SK-N-SH treated with all-trans-retinoic acid at 6 μM for 48 hours (cell line): ENCODE results near the gene PLEKHA4.

ENCODE experiments used
- ATAC-seq: fragments of 200-7000 bp; cut with Tn5 transposase; 3 replicates; pipeline ENCODE4 v1.9.1; 2020; ENCODE audit warnings: mild to moderate bottlenecking, moderate library complexity
- BACH2 ChIP-seq: fragments of 250-450 bp; sonication (Bioruptor Pico); IDR thresholded peaks from 2 replicates; pipeline ENCODE4 v1.9.0; 2021; ENCODE audit warnings: mild to moderate bottlenecking, borderline replicate concordance
- CSDC2 ChIP-seq: fragments of 250-450 bp; sonication (Bioruptor Pico); IDR thresholded peaks from 2 replicates; pipeline ENCODE4 v1.5.0; 2020; ENCODE audit warnings: mild to moderate bottlenecking, moderate library complexity
- ISL1 ChIP-seq: fragments of 250-450 bp; sonication (Bioruptor Pico); IDR thresholded peaks from 2 replicates; pipeline ENCODE4 v2.1.2; 2022; ENCODE audit warnings: mild to moderate bottlenecking, moderate library complexity
- OSR1 ChIP-seq: fragments of 250-450 bp; sonication (Bioruptor Pico); IDR thresholded peaks from 2 replicates; pipeline ENCODE4 v1.8.0; 2022; ENCODE audit warnings: moderate library complexity, mild to moderate bottlenecking, inconsistent platforms
- PPARA ChIP-seq: fragments of 250-450 bp; sonication (Bioruptor Pico); IDR thresholded peaks from 2 replicates; pipeline ENCODE4 v1.5.0; 2020; ENCODE audit warnings: mild to moderate bottlenecking, borderline replicate concordance
- SNAI2 ChIP-seq: fragments of 250-450 bp; sonication (Bioruptor Pico); IDR thresholded peaks from 2 replicates; pipeline ENCODE4 v1.5.0; 2020; ENCODE audit warnings: mild to moderate bottlenecking, moderate library complexity
- TCF4 ChIP-seq: fragments of 250-450 bp; sonication (Bioruptor Pico); IDR thresholded peaks from 2 replicates; pipeline ENCODE4 v1.8.0; 2021; ENCODE audit warnings: mild to moderate bottlenecking, moderate library complexity, borderline replicate concordance
- TSHZ2 ChIP-seq: fragments of 250-450 bp; sonication (Bioruptor Pico); IDR thresholded peaks from 2 replicates; pipeline ENCODE4 v1.5.0; 2020; ENCODE audit warnings: mild to moderate bottlenecking, moderate library complexity
- ZFP3 ChIP-seq: fragments of 250-450 bp; sonication (Bioruptor Pico); IDR thresholded peaks from 2 replicates; pipeline ENCODE4 v1.5.0; 2020; ENCODE audit warnings: mild to moderate bottlenecking, moderate library complexity
- ZFP30 ChIP-seq: fragments of 450-650 bp; formaldehyde crosslinking; IDR thresholded peaks from 2 replicates; pipeline ENCODE4 v1.5.0; 2022; ENCODE audit warnings: mild to moderate bottlenecking, moderate library complexity
- ZNF565 ChIP-seq: fragments of 450-650 bp; formaldehyde crosslinking; conservative IDR thresholded peaks from 2 replicates; pipeline ENCODE4 v1.5.0; 2020; ENCODE audit warnings: low read depth, mild to moderate bottlenecking, moderate library complexity
- ZNF70 ChIP-seq: fragments of 450-650 bp; formaldehyde crosslinking; IDR thresholded peaks from 2 replicates; pipeline ENCODE4 v1.5.0; 2020; ENCODE audit warnings: mild to moderate bottlenecking, moderate library complexity
- TF ChIP-seq, protein P1 (sequence below): fragments of 250-450 bp; sonication (Bioruptor Pico); IDR thresholded peaks from 2 replicates; pipeline ENCODE4 v1.8.0; 2020; ENCODE audit warnings: mild to moderate bottlenecking, moderate library complexity, borderline replicate concordance
- TF ChIP-seq, protein P2 (sequence below): fragments of 250-450 bp; sonication (Bioruptor Pico); IDR thresholded peaks from 2 replicates; pipeline ENCODE4 v1.5.1; 2020; ENCODE audit warnings: low read depth, mild to moderate bottlenecking, moderate library complexity
- TF ChIP-seq, protein P3 (sequence below): fragments of 250-450 bp; sonication (Bioruptor Pico); IDR thresholded peaks from 2 replicates; pipeline ENCODE4 v1.8.0; 2021; ENCODE audit warnings: low read depth, mild to moderate bottlenecking, moderate library complexity, borderline replicate concordance

PLEKHA4 gene

DNA sequence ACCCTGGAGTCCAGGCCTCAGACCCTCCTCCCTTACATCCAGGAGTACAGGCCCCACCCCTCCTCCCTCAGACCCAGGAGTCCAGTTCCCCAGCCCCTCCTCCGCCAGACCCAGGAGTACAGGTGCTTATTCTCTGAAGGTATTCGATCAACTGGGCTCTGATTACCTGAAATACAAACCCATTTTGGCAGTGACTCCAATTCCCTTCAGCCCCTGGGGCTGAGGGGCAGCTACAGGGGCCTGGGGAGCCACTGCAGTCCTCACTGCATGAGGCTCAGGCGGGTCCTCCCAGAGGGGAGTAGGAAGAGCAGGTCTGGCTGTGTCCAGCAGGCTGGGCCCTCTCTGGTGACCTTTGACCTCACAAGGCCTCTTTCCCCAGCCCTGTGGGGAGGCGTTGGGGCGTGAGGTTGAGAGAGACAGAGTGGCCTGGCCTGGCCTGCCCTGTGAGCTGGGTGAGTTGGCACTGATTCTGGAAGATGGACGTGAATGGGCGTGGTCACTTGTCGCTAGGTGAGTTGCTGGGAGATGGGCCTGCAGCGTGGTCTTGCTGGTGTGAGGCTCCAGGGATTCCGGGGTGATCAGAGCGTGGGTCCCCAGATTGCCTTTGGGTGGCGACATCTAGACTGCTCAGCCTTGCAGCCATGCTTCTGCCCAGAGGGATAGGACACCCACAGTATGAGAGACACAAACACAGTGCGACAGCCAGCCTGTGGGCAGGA lies 60.7 kb downstream of the PLEKHA4 start:
- TF ChIP-seq, protein P1, sequence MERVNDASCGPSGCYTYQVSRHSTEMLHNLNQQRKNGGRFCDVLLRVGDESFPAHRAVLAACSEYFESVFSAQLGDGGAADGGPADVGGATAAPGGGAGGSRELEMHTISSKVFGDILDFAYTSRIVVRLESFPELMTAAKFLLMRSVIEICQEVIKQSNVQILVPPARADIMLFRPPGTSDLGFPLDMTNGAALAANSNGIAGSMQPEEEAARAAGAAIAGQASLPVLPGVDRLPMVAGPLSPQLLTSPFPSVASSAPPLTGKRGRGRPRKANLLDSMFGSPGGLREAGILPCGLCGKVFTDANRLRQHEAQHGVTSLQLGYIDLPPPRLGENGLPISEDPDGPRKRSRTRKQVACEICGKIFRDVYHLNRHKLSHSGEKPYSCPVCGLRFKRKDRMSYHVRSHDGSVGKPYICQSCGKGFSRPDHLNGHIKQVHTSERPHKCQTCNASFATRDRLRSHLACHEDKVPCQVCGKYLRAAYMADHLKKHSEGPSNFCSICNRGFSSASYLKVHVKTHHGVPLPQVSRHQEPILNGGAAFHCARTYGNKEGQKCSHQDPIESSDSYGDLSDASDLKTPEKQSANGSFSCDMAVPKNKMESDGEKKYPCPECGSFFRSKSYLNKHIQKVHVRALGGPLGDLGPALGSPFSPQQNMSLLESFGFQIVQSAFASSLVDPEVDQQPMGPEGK (CRISPR knock-in tag) = no peak
- TF ChIP-seq ZFP3 (CRISPR knock-in tag) (no peak), ISL1 (no peak), ZFP30 (no peak), OSR1 (CRISPR knock-in tag) (no peak), TSHZ2 (no peak), TCF4 (CRISPR knock-in tag) (no peak), ZNF565 (CRISPR knock-in tag) (no peak), SNAI2 (CRISPR knock-in tag) (no peak), ZNF70 (CRISPR knock-in tag) (no peak)
- TF ChIP-seq, protein P2, sequence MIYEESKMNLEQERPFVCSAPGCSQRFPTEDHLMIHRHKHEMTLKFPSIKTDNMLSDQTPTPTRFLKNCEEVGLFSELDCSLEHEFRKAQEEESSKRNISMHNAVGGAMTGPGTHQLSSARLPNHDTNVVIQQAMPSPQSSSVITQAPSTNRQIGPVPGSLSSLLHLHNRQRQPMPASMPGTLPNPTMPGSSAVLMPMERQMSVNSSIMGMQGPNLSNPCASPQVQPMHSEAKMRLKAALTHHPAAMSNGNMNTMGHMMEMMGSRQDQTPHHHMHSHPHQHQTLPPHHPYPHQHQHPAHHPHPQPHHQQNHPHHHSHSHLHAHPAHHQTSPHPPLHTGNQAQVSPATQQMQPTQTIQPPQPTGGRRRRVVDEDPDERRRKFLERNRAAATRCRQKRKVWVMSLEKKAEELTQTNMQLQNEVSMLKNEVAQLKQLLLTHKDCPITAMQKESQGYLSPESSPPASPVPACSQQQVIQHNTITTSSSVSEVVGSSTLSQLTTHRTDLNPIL = no peak
- TF ChIP-seq, all 23 proteins: peak for 0
- ATAC-seq = no peak

DNA sequence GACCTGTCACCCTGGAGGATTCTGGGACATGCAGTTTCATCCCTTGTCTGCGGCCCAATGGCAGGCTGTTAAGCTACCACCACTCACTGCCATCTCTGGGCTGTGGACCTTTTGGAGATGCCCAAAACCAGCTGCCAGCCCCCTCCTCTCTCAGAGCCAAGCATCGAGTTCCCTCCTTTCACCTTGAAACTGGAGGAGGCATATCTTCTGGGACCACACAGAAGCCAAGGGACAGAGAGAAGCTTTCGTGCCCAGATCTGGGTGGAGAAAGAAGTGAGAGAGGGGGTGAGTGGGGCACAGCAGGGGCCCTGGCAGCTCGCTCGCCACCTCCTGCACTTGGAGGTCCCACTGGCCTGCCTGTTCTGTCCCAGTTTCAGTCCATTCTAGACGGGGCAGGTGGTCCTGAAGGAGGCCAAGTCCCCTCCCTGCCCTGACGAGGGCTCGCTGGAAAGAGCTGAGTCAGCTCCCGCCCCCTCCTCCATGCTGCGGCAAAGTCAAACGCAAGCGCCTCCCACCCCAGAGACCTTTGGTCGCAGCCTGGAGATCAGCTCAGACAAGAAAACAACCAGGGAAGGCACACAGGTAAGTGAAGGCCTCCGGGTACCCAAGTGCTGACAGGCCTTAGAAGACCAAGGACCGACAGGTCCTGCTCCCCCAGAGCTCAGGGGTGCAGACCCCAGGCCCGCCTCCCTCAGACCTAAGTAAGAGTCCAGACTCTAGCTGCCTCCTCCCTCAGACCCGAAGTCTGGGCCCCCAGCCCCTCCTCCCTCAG lies 61.4 kb downstream of the PLEKHA4 start:
- peak; percentile 56; the same call in 2 of the 3 replicates for ATAC-seq
- TF ChIP-seq, protein P3, sequence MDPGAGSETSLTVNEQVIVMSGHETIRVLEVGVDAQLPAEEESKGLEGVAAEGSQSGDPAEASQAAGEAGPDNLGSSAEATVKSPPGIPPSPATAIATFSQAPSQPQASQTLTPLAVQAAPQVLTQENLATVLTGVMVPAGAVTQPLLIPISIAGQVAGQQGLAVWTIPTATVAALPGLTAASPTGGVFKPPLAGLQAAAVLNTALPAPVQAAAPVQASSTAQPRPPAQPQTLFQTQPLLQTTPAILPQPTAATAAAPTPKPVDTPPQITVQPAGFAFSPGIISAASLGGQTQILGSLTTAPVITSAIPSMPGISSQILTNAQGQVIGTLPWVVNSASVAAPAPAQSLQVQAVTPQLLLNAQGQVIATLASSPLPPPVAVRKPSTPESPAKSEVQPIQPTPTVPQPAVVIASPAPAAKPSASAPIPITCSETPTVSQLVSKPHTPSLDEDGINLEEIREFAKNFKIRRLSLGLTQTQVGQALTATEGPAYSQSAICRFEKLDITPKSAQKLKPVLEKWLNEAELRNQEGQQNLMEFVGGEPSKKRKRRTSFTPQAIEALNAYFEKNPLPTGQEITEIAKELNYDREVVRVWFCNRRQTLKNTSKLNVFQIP (CRISPR knock-in tag) = no peak
- TF ChIP-seq ZNF70 (CRISPR knock-in tag) = no peak
- no peak for TF ChIP-seq BACH2
- TF ChIP-seq OSR1 (CRISPR knock-in tag) = no peak
- no peak for TF ChIP-seq PPARA (CRISPR knock-in tag)
- TF ChIP-seq ISL1 = no peak

DNA sequence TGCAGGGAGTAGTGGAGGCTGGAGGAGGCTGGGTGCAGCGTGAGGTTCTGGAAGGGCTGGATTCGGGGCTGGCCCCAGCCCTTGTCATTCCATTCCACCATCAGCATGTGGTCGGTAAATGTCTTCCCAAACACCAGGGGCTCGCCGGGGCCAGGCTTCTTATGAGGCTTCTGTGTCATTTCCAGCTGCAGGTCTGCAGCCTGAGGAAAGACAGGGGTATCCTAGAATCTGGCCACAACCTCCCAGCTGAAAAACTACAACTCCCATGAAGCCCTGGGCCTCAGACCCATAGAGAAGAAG lies 61.9 kb downstream of the PLEKHA4 start:
- ATAC-seq = no peak; the same call in 2 of the 3 replicates
- TF ChIP-seq CSDC2 (no peak), ZFP3 (CRISPR knock-in tag) (no peak), ZNF565 (CRISPR knock-in tag) (no peak)
- TF ChIP-seq, protein P3 (CRISPR knock-in tag) = no peak
- TF ChIP-seq, protein P2 = no peak
- TF ChIP-seq, all 23 proteins: peak for 0
